T follicular helper cell (primary cell): Measurements from ENCODE around the gene MST1.

Experiments
- DNase-seq: peaks from one replicate; pipeline ENCODE4 v3.0.0-alpha.2; 2020; ENCODE audit warnings: low read depth
- total RNA-seq, 2 experiments: gene quantifications; one replicate each; lab custom pipeline; 2026; lab: John Stamatoyannopoulos, UW

The MST1 gene
- total RNA-seq, result 1.2 to 4.1 reads per million in 2 experiments

DNA sequence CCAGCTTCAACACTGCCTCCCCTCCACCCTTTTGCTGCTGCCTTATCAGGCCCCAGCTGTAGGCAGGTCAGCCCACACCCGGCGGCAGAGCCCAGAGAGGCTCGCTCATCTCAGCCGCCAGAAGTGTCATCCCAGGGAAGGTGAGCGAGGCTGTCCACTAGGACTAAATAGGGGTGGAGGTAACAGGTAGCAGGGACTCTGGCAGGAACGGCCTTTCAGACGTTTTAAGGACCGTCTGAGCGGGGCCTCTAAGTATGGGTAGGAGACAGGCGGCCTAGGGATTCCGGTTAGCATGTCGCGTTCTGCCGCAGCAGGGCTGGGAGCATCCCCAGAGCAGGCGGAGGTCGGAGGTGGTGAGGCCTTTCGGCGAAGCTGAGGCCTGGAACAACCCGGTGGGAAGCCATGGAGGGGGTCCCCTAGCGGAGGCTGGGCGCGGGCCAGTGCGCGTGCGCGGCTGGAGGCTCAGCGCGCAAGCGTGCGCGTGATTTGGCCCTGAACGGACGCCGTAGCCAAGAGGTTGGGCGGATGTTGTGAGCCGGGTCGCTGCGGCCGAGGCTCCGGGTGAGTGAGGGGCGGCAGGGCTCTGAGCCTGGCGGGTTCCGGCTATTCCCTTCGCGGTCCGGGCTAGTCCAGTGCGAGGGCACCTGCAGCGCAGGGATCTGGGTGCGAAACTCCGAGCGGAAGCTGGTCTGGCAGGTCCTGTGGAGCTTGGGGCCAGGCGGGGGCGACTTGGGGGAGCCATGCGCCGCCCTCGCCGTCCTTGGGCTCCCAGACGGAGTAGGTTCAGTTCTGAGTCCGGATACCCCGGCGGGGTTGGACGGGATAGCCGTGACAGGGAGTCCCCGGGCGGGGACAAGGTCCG, at the start of gene MST1, which contains the start of gene RNF123:
Gene MST1 (minus strand): TSS at position 429 of the 862 bp plus-strand sequence. CDS start 783 bp downstream, outside the sequence.
Gene RNF123 (plus strand): TSS at position 512 of the 862 bp plus-strand sequence. CDS start 1,609 bp downstream, outside the sequence.
- DNase-seq, result peak; percentile 88

DNA sequence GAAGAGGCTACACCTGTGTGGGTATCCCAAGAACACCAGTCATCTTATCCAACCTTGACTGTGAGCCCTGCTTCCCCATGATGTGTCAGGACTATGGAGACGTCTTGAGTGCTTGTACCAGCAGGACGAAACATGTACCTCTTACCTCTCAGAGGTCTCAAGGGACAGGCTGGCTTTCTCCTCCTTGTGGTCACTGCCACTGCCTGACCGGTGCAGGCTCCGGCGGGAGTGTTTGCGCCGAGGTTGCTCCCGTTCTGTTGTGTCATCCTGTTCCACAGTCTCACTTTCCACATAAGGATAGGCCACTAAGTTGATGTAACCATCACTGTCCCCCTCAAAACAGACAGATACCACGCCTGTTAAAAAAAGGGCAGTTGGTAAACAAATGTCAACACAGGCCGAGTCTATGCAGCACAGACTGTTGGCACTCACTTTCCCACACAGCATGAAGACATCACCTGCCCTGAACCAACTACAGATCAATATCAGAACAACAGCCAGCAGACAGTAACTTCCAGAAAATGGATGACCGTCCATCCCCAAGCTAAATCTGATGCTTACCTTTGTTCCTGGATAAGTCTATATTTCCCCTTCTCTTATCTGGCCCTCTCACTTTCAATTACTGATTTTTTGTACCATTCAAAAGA, 48.9 kb upstream of the MST1 start:
- no peak for DNase-seq

DNA sequence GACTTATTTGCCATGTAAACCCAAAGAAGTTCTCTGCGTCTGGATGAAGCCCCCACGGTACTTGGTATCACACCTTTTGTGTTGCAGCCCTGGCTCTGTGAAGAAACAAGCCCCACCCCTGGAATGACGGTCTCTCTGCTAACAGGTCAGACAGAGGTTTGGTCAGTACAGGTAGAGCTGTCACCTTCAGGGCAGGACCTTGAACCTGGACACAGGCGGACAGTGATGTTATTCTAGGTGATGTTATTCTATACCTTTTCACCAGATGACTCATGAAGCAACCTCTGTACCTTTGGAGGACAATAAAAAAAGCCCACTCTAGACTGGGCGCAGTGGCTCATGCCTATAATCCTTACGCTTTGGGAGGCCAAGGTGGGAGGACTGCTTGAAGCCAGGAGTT, 45.5 kb upstream of the MST1 start:
- DNase-seq, result no peak

DNA sequence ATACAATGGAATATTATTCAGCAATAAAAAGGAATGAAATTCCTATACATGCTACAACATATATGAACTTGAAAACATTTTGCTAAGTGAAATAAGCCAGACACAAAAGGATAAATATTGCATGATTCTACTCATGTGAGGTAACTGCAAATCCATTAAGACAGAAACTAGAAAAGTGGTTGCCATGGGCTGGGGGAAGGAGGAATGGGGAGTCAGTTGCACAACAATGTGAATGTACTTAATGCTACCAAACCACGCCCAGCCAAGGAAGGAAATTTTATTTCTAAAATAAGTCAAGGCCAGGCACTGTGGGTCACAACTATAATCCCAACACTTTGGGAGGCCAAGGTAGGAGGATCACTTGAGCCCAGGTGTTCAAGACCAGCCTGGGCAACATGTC, 44.3 kb upstream of the MST1 start:
- no peak for DNase-seq

DNA sequence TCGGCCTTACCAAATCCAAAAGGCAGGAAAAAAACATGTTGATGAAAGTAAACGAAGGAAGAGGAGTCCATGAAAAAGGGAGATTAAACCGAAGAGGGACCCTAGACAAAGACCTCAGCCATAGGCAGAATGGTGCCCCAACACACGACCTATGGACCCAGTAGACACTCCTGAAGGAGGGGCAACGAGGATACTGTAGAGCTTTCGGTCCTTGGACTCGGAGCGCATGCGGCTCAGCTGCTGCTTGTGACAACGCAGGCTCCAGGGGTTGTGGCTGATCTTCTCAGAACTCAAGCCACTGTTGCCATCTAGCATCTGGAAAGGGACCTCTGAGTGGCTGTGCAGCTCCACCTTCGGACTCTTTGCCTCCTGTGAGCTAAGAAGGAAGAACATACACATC, 43.3 kb upstream of the MST1 start:
- no peak for DNase-seq

DNA sequence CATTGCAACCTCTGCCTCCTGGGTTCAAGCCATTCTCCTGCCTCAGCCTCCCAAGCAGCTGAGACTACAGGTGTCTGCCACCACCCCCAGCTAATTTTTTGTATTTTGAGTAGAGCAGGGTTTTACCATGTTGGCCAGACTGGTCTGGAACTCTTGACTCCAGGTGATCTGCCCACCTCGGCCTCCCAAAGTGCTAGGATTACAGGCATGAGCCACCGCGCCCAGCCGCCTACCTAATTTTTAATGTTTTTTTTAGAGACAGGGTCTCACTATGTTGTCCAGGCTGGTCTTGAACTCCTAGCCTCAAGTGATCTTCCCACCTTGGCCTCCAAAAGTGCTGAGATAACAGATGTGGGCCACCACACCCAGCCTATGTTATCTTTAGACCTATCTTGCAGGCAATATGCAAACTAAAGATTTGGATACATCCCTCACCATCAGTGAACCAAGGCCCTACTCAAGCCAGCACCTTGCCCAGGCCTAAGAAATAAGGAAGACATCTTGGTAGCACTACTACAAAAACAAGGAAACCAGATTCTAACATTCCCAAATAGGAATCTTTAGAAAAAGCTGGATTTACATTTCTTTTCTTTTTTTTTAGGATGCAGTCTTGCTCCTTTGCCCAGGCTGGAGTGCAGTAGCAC, 40.8 kb upstream of the MST1 start:
- no peak for DNase-seq

DNA sequence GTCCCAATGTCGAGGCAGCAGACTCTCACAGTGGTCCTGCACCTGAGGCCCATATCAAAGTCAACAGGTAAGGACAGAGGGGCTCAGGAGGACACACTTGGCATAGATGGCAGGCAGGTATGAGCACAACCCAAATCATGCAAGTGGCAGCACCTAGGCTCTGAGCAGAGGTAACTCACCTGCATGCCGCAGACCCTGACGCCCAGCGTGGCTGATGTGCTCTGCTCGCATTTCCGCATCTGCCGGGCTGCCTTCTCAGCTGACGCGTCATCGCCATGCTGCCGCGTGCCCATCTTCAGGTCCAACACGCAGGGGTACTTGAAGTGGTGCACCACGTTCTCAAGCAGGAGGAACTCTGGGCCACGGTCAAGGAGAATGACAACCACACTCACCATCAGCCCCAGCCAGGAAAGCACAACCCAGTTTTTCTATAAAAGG, 38.7 kb upstream of the MST1 start:
- DNase-seq, result no peak

DNA sequence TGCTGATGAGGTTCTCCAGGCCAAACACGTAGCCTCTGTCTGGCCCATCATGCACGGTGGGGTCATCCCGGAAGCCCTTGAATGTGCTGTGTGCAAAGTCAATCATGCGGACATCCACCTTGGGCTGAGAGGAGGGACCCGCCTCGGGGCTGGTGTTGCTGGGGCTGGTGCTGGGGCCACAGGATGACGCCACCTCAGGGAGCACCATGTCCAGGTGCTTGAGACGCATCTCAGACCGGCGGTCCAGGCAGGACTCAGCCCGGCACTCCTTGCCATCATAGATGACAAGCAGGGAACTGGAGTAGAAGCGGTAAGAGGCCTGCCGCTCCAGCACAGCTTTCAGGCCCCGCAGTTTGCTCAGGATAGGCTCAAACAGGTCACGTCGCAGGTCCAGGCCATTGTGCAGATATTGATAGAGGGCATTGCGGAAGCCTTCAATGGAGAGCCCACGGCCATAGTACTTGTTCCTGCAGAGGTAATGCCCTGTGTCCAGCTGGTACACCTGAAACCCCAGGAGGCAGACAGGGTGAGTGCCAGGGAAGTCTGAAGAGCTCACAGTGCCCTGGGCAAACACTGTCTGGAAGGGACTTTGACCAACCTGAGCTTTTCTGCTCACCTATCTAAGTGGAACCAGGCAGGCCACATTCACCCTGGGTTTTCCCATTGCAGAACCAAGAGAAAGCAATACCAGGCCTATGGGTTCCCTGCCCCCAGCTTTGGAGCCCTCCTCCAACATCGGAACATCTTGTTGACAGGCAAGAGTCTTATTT, 38.1 kb upstream of the MST1 start:
- no peak for DNase-seq

DNA sequence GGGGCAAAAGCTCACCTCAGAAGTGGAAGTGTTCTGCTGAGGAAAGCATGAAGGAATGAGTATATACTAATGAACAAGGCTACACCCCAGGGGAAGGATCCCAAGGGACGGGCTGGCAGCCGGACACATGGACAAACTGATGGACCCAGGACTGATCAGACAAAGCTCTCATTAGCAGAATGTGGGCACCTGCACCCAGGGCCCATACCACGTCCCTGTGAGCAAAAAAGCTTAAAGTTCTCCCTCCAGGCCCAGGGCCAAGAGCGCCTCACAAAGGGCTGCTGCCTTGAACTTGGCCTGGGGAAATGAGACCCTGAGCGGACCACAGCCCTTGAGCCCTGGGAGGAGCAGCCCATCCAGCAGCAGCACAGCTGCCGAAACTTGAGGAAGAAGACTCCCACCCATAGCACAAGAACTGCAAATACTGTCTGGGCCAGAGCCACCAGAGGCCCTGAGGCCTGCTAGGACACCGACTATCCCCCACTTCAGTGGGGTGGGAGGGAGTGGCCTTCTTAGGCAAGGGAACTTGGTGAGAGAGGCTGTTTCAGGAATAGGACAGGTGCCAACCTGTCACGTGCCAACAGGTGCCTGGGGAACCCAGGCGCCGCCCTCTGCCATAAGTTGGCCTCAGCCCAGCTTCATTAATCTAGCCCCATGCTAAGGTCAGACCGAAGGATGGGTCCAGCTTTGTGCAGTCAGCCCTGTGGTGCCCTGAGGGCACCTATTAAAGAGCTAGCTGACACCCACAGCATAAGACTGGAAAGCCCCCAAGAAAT, 36.8 kb upstream of the MST1 start:
- no peak for DNase-seq

DNA sequence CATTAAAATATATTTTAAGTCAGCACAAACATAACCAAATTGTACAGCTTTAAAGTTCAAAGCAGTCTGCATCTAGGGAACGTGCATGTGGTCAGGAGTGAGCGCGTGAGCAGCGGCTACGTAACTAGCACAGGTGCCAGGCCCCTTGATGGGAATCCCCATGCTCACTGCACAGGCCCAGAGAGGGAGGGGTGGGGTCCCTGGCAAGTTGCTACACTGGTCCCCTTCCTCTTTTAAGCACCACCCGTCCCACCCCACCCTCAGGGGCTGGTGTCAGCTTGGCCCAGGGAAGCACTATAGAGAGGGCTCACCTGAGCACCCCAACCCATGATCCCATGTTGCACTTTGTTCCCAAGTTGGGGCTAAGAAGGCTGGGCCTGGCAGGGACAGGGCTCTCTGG, 35.3 kb upstream of the MST1 start:
- peak; percentile 41 for DNase-seq

DNA sequence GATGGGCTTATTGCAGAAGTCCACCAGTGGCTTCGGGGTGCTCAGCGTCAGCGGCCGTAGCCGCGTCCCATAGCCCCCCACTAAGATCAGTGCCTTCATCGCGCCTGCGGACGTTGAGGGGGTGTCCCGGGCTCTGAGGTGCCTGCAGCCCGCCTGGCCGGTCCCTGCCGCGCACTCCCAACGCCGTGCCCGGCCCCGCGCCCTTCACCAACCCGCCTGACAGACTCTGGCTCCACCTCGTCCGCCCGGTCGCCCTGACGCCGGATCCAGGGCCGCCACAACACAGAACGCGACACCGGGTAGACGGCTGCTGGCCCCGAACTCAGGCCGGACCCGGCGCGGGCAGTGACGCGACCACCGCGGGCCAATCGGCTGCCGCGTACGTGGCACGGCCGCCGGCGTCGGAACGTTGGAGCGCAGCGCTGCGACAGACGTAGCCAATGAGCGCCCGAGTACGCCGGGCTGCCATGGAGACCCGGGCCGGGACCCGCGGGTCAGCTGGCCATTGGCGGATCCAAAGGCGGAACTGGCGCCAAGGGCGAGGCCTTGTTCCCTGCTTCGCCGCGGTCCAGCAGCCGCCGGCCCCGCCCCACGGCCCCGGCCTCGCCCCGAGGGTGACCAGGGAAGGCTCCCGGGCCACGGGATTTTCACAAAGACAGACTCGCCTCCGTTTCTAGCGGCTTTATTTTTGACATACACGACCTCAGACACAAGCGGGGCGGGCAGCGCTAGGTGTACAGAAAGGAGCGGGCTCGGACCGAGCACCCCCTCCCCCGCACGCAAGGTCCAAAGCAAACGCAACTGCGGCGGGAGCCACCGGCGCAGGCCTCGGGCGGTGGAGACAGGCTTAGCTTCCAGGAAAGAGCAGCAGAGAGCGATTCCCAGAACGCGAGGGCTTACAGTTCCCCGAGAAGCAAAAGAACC, 34.6 kb upstream of the MST1 start, which contains the start of gene GMPPB:
Gene GMPPB (minus strand): TSS at position 324 of the 924 bp plus-strand sequence. CDS start 225 bp downstream, at position 99.
- DNase-seq, result peak; percentile 86

DNA sequence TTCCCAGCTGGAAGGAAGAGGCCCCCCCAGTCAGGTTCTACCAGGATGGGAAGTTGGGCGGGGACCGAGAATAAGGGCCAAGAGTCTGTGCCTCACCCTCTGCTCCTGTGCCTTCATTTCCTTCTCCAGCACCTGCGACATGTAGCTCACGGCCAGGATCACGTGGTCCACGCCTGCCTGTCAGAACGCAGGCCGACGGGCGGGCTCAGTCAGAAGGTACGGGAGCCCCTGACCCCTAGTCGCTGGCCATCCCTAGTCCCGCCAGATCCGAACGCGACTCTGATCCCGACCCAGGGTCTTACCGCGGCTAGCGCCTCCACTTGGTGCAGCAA, 34.0 kb upstream of the MST1 start:
- peak; percentile 56 for DNase-seq

DNA sequence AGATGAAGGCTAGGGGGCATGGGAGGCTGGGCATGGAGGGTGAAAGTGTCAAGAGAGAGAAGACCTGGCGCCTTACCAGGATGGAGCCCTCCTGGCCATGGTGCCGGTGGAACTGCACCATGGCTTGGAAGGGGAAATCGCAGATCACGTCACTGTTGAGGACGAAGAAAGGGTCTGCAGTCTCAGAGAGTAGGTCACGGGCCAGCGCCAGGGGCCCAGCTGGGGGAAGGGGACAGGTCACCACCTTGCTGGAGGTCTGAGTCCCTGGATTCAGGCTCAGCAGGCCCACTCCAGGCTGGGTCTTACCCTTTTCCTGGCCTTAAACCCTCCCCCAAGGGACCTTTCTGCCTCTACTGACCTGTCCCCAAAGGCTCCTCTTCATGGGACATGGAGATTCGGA, 33.6 kb upstream of the MST1 start:
- no peak for DNase-seq

DNA sequence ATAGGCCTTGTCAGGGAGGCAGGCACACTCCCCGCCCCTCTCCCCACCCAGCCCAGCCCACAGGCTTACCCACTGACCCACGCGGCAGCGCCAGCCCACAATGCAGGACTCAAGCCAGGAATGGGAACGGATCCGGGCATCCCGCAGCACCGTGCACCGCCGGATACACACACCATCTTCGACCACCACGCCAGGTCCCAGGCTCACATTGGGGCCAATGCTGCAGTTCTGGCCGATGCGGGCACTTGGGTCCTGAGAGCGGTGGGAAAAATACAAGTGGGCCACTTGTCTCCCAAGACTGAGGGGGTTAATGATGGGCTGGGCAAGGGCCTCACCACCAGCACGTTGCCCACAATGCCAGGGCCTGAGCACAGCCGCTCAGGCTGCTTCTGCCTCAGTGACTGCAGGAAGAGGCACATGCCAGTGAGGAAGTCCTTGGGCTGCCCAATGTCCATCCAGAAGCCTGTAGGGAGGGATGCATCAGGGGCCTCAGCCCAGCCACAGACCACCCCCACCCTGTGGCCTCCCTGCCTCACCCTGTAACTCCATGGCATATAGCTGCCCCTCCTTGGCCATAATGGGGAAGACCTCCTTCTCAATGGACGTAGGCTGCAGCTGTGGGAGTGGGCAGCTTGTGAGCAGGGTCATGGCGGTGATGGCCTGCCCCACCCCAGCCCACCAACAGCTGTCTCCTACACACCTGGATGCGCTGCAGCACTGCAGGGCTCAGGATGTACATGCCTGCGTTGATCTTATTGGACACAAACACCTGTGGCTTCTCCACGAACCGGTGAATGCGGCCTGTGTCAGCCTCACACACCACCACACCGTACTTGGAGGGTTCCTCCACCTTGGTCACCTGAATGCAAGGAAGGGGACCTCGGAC, 32.9 kb upstream of the MST1 start:
- no peak for DNase-seq

DNA sequence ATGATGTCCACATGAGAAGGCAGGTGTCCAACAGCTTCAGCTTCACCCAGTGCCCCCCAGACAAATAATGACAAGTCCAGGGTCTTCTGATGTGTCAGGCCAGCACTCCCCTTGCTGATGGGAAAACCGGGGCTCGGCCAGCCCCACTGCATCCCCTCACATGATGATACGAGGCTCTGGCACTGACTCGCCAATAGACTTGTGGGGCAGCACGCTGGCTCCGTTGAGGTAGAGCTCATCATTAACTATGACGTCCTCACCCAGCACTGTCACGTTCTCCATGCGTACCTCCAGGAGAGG, 32.3 kb upstream of the MST1 start:
- no peak for DNase-seq

DNA sequence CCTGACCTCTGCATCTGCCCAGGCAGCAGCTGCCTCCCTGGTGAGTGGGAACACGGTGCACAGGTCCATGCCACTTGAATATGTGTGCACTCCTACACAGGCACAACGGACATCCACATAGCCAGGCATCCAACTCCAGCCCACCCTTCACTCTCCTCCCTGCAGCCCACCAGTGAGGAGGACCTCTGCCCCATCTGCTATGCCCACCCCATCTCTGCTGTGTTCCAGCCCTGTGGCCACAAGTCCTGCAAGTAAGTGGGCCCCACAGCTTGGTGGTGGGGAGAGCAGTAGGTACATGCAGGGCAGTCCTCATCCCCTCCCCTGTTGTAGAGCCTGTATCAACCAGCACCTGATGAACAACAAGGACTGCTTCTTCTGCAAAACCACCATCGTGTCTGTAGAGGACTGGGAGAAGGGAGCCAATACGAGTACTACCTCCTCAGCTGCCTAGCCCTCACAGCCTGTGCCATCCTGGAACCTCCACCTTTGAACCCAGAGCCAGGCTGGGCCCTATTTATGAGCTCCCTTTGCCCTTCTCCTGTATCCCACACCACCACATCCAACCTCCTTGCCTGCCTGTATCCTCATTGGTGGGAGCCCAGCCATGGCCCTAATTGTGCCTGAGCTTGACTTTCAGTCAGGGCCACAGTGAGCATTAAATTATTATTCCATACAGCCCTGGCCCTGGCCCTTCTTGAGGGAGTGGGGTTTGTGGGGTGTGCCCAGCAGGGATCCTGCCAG, 31.8 kb upstream of the MST1 start:
- no peak for DNase-seq

DNA sequence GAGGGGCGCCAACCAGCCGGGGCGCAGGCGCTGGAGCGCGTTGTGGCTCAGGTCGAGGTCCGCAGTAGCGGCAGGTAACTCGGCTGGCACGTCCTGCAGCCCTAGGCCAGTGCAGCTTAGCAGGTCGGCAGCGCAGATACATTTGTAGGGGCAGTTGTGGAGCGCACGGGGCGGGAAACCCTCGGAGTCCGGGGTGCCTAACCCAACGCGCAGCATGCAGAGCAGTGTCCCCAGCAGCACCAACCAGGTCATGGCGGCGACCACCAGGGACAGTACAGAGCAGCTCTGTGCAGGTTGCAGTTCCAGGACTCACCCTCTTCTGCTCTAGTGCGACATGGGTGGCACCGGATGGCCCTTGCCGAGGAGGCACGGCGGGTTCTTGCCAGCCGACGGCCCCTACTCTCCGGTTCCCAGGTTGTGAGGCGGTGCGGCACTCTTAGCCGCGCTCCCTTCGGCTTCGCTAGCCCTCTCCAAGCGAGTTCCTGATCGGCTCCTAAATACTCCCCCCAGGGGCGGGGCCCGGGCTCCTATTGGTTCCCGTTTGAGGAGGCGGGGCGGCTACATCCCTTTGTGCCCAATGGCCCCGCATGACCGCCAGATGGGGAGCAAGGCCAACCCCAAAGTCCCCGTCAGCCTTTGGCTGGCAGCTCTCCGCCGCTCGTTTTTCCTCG, 30.1 kb upstream of the MST1 start, which contains the start of gene AMIGO3:
Gene AMIGO3 (minus strand): TSS at position 471 of the 671 bp plus-strand sequence. CDS start 219 bp downstream, at position 252.
- peak; percentile 86 for DNase-seq

DNA sequence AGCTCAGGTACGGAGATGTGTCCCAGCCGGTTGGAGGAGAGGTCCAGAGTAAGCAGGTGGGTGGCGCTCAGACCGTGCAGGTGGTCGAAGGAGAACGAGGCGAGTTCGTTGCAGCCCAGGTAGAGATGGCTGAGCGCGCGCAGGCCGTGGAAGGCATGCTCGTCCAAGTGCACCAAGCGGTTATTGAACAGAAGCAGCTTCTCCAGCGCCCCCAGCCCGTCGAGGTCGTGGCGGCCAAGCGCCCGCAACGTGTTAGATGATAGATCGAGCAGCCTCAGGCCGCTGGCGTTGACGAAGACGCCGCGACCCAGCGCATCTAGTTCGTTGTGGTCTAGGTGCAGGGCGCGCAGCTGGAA, 29.6 kb upstream of the MST1 start:
- DNase-seq, result no peak
